GM21717 (cell line): ENCODE measurements around the gene CLMP.

Source experiments
- ATAC-seq: cut with Tn5 transposase; IDR thresholded peaks from one replicate; pipeline ENCODE4 v1.9.1; 2021; ENCODE audit warnings: mild to moderate bottlenecking, moderate library complexity; ENCODE audit not compliant: unreplicated experiment

Gene CLMP, protein sequence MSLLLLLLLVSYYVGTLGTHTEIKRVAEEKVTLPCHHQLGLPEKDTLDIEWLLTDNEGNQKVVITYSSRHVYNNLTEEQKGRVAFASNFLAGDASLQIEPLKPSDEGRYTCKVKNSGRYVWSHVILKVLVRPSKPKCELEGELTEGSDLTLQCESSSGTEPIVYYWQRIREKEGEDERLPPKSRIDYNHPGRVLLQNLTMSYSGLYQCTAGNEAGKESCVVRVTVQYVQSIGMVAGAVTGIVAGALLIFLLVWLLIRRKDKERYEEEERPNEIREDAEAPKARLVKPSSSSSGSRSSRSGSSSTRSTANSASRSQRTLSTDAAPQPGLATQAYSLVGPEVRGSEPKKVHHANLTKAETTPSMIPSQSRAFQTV

DNA sequence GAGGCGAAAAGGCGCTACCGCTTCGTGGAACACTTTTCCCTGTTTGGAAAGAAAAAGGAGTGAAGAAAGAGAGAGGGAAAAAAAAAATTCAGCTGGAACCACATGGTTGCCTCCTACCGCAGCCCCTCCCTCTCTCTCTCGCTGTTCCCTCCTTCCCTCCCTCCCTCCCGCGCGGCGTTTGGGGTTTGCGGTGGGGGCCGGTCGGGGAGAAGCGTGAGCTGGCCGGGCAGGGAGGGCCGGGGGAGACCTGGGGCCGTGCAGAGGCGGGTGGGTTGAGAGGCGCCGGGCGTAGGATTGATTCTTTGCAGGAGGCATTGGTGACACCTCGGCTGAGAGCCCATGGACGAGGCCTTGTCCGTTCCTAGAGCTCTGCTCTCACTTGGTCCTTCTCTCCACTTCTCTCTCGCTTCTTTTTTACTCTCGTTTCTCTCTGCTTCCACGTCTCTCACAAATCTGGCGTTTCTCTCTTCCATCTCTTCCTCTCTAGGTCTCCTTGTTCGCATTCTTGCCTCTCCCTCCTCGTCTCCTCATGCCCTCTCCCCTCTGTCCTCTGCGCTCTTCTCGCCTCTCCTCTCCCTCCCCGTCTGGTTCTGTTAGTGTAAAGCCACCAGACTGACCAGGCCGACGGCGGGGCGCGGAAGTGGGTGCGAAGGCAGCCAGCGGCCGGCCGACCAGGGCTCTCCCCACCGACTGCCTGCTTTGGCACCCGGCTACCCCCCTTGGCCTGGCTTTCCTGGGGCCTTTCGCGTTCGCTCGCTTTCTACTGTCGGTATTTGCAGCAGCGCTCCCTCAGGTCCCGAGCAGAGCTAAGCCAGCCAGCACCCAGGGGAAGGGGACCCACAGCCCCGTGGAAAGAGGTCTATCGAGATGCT is at the start of gene CLMP:
Gene CLMP, minus strand, starts transcription at position 61 of the 872 bp plus-strand sequence. CDS start 308 bp downstream, outside the sequence.
- ATAC-seq, result no peak

DNA sequence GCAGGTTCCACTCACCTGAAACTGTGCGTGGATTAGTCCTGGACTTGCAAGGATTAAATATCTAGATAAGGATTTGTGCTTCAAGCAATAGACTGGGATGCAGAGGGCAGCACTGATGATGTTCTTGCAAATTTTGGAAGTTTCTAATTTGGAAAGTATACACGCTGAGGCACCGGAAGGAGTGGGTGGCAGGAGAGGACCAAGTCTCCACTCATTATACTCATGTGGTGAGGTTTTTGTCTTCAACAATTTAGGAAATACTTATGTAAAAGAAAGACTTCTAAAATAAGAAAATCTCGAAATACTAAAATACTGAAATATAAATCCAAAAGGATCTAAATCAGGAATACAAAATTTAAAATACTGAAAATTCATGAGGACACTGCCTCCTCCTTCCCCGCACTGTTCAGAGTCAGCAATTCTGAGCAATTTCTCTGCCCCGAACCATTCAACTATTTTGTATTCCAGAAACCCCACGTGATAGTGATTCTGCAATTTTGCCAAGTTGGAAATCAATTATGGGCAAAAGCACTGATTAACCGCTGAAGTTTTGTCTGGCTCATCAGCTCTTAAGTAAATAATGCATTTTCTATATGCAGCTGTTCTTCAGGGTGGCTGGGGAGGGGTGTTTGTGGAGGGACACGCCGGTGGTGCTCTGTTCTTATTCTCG is 47.0 kb upstream of the CLMP start:
- ATAC-seq, result no peak

DNA sequence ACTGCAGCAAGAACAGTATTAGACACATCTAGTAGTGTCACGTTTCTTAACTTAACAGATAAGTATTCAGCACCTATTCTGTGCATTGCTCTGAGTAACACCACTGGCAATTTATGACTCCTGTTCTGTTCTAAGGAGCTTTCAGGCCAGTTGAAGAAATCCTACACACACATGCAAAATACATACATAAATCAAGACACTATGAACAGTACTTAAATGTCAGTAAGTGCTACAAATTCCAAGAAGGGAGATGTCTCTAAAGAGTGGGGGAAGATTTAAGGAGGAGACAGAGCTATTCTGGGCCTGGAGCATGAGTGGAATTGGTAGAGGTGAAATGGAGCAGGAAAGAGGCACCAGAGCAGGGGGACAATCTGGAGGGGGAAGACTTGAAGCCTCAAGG is 46.2 kb upstream of the CLMP start:
- no peak for ATAC-seq

DNA sequence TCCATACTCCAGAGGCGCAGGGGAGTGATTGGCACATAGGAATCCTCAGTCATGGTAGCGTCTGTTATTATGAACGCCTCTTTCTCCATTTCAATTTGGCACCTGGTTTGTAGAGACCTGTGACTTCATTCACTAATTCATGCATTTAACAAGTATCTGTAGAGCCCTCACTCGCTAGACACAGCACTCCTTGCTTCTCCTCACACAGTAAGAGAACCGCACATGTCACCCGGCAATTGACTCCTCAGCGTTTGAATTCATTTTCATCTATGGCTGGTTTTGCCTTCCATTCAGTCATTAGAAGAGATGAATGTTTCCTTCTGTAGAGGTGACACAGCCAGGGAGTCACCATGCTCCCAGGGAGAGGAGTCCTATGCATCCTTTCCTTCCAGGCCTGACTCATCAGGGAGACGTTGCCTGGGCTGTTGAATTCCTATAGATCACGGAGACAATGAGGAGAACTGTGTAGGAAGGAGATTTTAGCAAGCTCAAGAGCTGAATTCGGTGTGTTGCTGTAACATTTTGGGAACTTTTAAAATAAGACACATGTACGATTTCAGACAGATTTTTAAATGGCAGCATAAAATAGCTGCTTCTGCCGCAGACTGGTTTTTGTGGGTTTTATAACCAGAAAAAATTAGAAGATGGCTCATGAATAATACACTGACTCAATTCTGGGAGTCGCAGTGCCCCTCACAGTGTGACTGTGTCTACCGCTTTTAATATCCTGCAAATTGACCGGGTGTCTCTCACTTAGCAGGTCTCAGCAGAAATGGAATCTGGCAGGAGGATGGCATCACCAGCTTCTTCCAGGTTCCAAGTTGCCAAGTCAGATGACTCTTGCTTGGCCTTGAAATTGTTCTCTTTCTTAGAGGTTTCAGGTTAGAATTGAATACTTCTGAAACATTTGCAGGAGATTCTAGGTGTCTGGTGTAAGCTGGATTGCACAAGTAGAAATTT is 44.4 kb upstream of the CLMP start:
- ATAC-seq, result no peak

DNA sequence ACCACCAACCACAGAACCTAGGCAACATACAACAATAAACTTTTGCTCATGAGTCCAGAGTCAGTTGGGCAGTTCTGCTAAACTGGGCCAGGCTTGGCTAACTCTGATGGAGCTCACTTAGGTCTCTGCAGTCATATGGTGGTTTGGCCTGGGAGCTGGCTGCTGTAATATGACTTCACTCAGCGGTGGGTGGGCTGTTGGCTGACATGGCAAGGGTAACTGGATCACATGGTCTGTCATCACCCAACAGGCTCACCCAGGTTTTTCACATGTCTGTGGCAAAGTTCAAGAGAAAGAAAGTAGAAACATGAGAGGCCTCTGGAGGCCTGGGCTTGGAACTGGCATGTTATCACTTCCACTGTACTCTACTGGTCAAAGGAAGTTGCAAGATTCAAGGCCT is 43.2 kb upstream of the CLMP start:
- ATAC-seq, result no peak

DNA sequence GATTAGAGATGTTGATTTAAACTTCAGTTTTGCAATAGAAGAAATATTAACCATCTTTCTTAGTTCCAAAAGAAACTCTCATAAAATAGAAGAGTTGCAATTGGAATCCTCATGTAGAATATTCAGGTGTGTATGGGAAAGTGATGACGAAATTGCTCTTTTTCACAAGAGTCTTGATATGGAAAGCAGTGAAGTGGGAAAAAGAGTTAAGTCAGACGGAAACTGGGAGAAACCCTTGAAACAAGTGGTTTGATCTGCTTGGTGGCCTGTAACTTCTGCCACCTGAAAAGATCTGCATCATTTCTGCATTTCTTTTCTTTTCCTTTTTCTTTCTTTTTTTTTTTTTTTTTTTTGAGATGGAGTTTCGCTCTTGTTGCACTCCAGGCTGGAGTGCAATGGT is 41.8 kb upstream of the CLMP start:
- ATAC-seq, result no peak

DNA sequence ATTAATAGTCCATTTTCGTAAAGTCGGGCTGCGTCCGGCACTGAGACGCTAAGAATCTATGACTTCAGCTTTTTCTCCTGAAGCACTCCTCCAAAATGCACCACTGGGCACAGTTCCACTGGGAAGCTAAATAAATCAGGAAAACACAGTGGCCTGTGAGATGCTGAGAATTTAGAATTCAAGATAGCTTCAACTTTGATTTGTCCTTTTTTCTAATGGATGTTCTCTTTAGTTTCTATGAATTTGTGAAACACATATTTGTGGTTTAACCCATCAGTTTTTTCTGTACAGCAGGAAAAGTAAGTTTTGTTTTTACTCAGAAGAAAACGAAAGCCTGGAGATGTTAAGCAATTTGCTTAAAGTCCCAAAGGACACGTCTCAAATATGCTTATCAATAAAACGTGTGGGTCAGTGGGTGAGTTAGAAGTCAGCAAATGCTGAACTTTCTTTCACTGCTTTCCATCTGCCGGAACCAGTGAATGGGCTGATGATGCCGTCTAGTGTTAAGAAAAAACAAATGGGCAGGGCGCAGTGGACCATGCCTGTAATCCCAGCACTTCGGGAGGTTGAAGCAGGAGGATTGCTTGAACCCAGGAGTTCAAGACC is 40.7 kb upstream of the CLMP start:
- no peak for ATAC-seq

DNA sequence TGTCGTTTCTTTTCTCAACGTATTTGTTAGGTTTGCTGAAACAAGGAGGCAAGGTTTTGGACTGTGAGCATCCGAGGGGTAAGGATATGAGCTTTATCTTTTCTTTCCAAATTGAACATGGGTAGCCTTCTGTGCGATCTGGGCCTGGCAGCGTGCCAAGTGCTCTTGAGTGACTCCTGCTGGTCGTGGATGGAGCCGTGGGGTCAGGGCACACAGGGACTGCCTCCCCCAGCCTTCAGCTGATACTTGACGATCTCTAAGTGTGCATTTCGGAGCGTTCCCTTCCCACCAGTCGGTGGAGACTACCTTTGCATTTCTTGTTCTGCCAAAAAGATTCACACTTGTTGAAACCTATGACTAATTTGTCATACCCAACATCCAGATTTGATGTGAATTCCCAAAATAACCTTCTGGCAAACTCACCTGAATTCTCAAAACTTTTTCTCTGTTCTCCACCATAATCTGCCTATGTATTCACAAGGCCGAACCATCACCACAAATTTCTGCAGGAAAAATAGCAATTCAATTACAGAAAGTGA is 40.1 kb upstream of the CLMP start:
- no peak for ATAC-seq

DNA sequence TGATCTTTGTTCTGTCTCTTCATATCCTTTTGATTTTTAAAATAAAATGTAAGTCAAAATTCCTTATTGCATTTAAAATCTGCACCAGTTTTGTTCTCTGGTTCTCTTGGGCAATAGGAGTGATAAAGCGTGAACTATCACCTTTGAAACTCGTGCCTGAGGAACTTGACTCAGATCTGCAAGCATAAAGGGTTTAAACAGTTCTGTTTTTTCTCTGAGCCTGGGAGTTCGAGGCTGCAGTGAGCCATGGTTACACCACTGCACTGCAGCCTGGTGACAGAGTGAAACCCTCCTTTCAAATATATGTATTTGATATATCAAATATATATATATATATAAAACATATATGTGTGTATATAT is 38.9 kb upstream of the CLMP start:
- no peak for ATAC-seq

DNA sequence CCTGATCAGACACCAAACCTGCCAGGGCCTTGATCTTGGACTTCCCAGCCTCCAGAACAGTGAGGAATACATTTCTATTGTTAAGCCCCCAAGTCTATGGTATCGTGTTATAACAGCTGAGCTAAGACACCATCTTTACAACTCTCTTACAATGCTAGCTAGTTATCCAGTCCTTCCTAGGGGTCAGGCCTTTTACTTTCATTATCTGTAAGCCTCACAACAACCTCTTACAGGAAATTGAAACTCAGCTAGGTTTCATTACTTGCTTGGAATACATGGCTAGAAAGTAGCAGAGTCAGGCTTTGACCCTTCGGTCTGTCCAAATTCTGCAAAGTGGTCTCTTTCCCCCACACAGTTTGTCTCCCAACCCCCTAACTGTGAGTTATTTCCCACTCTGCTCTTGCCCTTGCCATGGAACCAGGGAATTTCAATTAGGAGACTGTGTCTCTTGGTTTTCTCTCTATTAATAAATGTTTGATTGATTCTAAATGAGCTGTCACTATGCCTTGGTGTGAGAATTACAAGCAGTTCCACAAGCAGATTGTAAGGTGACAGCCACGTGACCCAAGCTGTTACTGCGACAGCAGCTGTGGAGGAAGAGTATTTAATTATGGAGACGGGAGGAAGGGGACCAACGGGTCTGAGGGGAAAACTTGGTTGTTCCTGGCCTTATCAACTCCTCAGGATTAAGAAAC is 38.4 kb upstream of the CLMP start:
- peak; percentile 93 for ATAC-seq

DNA sequence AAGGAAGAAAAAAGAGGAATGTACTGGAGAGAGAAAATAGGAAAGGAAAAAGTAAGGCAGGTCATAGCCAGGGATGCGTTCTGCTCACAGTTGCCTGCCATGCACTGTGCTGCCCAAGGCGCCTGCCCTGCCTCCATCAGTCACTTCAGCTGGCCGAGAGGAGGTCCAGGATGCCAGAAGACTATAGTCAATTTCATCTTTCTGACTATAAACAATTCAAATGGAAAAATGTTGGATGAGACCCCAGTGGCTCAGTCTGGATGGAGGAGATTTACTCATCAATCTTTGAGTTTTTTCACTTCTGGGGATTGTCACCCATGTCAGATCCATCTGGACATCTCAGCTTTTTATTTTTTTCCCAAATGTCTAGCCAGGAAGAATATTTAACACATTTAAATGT is 36.7 kb upstream of the CLMP start:
- ATAC-seq, result no peak

DNA sequence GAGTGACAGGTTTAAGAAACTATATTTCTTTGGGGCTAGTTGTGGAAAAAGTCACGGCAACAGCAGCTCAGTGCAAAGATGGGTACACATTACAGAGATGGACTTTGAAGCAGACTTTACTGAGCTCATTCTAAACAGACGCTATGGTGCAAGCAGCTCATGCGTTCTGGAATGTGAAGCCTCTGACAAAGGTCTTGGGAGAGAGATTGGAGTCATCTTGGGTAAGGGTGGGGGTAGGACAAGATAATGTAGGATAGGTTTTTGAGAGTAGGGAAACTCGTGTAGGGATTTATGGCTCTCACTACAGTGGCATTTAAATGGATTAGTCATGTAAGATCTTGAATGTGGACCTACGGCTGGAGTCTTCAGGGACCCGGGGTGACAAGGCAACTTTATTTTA is 36.2 kb upstream of the CLMP start:
- ATAC-seq, result no peak

DNA sequence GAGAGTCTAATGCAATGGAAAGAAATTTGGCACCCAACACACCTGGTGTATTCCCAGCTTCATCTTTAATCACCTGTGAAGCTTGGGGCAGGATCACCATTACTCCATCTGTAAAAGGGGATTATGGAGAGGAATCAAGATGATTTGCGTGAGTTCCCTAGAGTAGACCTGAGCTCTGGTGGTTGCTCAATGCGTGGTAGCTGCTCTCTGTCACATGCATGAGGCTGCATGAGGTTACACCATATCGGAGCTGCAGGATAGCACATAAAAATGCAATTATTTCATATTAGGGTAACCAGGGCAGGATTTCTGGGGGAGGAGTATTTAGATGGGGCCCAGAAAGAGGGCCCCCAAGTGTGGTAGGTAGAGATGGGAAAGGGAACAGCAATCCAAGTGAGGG is 35.3 kb upstream of the CLMP start:
- ATAC-seq, result no peak

DNA sequence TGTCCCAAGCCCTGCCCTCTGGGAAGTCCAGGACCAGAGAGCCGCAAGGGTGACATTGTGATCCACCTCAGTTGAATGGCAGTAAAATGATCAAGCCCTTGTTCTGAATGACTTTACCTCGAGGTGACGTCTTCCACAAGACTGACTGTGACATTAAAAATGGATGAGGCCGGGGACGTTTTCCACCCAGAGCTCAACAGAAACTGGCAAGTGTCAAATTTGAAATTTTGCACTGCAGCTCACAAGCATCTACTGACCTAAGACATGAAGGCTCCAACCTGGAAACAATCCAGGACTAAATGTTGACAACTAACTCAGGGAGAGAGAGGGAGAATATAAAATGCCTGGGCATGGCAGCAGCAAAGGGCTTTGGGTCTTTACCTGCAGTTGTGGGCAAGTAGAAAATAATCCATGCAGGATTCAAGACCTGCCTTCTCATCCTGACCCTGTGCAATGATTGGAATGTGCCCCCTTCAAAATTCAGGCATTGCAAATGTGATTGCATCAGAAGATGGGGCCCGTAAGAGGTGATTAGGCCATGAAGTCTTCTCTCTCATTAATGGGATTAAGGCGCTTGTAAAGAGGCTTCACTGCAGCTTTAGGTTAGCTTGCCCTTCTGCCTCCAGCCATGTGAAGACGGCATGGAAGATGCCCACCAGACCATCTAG is 33.6 kb upstream of the CLMP start:
- no peak for ATAC-seq

DNA sequence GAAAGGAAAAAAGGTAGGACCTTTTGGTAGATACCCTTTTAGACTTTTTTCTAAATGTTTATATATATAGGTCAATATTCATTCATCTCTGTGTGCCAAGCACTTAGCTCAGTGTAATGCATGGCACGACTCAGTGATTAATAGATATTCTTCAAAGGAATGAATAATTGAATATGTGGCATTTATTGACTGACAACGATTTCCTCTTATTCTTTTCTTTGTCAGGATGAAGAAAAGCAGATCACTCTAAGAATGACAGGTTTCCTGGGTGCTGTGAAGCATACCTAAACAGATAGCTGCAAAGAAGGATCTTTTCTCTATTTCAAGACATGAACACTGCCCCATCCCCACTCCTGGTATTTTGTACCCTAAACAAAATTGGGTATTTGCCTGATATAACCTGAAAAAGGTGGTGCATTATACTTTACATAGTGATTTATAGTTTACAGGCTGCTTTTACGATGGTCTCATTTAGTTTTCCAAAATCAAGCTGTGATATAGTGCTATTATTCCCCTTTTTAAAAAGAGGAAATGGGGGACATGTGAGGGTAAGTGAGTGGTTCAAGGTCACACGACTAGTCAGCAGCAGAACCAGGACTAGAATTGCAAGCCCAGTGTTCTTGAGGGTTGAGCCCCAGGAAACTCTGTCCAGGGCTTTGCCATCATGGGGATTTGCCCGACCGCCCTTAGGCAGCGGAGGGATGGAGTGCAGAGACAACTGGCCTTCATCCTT is 32.9 kb upstream of the CLMP start:
- no peak for ATAC-seq

DNA sequence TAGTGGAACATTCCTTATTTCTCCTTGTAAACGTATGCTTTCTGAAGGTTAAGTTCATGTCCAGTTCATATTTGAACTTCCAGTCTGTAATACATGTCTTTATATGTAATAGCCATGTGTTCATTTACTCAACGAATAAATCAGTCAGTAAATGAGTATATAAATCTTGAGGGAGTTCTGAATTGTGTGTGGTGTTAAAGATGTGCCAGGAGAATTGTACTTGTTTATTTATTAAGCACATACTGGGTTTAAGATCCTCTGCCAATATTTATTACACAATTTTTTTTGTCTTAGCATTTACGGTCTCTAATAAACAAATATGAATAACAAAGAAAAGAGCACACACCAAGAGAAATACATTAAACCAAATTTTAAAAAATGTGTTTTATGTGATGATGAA is 26.5 kb upstream of the CLMP start:
- no peak for ATAC-seq

DNA sequence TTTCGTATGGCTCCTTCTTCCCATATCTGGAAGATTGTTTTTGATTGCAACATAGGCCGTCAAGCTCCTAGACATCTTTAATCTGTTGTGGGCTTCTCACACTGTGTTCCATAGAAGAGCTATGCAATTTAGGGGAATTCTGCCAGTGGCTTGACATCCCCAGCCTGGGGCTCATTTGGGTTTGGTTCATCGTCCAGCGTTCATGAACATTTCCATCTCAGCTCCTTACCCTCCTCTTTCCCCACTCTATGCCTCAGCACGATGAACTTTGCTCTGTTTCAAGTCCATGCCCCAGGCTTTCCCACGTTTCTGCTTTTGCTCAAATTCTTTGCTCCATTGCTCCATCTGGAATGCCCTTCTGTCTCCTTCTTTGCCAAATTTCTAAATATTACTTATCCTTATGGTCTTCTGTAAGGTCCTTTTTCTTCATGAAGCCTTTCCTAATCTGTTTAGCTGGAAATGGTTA is 26.1 kb upstream of the CLMP start:
- ATAC-seq, result no peak
